ENCODE results near the gene SYNPO2.

DNA sequence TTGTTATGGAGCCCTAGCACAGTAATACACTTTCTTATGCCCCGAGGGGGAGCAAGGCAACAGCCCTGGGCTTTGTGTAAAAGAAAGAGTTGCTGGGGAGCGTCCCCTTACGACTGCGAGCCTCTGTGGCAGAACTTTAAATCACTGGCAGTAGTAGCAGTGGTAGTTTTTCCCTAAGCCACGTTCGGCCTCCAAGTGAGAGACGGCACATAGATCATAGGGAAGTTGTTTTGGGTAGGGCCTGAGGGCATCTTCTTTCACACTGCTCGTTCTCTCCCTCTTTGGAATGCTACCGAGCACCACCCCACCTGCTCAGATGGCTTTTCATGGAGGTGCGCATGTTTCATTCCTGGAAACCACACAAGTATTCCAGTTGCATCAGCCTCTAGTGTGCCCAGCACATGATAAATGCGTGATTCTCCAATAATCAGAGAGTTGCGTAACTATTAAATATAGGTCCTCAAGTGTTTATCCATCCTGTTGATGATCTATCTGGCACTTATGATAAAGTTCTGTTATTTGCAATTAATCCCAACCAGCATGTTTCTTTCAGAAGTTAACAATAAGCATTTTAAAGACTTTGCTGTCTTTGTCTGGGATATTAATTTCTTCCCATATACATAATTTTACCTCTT lies 7.0 kb upstream of the SYNPO2 start:
- TF ChIP-seq, protein P1, sequence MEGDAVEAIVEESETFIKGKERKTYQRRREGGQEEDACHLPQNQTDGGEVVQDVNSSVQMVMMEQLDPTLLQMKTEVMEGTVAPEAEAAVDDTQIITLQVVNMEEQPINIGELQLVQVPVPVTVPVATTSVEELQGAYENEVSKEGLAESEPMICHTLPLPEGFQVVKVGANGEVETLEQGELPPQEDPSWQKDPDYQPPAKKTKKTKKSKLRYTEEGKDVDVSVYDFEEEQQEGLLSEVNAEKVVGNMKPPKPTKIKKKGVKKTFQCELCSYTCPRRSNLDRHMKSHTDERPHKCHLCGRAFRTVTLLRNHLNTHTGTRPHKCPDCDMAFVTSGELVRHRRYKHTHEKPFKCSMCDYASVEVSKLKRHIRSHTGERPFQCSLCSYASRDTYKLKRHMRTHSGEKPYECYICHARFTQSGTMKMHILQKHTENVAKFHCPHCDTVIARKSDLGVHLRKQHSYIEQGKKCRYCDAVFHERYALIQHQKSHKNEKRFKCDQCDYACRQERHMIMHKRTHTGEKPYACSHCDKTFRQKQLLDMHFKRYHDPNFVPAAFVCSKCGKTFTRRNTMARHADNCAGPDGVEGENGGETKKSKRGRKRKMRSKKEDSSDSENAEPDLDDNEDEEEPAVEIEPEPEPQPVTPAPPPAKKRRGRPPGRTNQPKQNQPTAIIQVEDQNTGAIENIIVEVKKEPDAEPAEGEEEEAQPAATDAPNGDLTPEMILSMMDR (IDR thresholded peaks at IDR 0.05): no peak
- TF ChIP-seq EZH2 (IDR thresholded peaks at IDR 0.05; ENCODE audit: borderline replicate concordance, insufficient read depth, low read depth, low read length, poor library complexity, severe bottlenecking): no peak

All from B cell (primary cell).